GM12878 (cell line): Measurements from ENCODE around the gene EPS8L1. TPM values are rescaled to one million over a fixed set of nuclear protein-coding genes. Genes with fewer than 3 reads are reported as not detected.
A peak's percentile ranks its signal among the peaks of the same experiment; 100 is the strongest.
"Not testable (repeated sequence)": the region's sequence is repeated elsewhere in the genome, so short reads cannot be mapped to it uniquely, and the experiment has no call there.

Source experiments
- ATAC-seq: fragments of 200-7000 bp; cut with Tn5 transposase; 3 replicates; pipeline ENCODE4 v1.9.1; 2020; ENCODE audit warnings: mild to moderate bottlenecking, moderate library complexity
- Bru-seq: library from RNA; stranded (reverse); fragments of 400-500 nt; gene quantifications from one replicate; lab custom pipeline; 2021; lab: Mats Ljungman, UMichigan
- BruChase-seq, 2 experiments: library from RNA; stranded (reverse); fragments of 400-500 nt; gene quantifications; one replicate each; lab custom pipeline; 2021; lab: Mats Ljungman, UMichigan
- BruUV-seq: library from RNA; stranded (reverse); fragments of 400-500 nt; replicated peaks from 2 replicates; lab custom pipeline; 2021; lab: Mats Ljungman, UMichigan
- CTCF ChIA-PET: fragments of 300-600 bp; sonication (Branson Sonifier 250); formaldehyde crosslinking; extraction: SDS; loops from one replicate; lab custom pipeline; 2021; ENCODE audit warnings: inconsistent platforms; lab: Yijun Ruan, JAX
- POLR2A ChIA-PET: fragments of 350-600 bp; formaldehyde crosslinking; extraction: SDS; loops from one replicate; lab custom pipeline; 2021; ENCODE audit warnings: inconsistent platforms; lab: Charles Lee
- RAD21 ChIA-PET: fragments of 300-600 bp; sonication (Branson Sonifier 250); formaldehyde crosslinking; loops from one replicate; lab custom pipeline; 2023; ENCODE audit warnings: antibody characterized with exemption; ENCODE audit not compliant: unreplicated experiment; lab: Charles Lee
- SMC1A ChIA-PET: fragments of 300-600 bp; sonication (Branson Sonifier 250); formaldehyde crosslinking; loops from one replicate; lab custom pipeline; 2023; ENCODE audit not compliant: unreplicated experiment, uncharacterized antibody; lab: Charles Lee
- DNase-seq: peaks from one replicate; pipeline ENCODE4 v3.0.0-alpha.2; 2011; ENCODE audit warnings: low read depth, low spot score
- FAIRE-seq: peaks from 3 replicates; lab custom pipeline; 2011; peaks lifted over from hg19 to GRCh38; lab: Jason Lieb, UNC
- H2AFZ ChIP-seq: 2 replicates; pipeline ENCODE4 v1.6.0; 2011; ENCODE audit warnings: low read depth, low read length, control low read depth; ENCODE audit not compliant: control insufficient read depth
- H3K27ac ChIP-seq: 2 replicates; pipeline ENCODE4 v1.5.1; 2011; ENCODE audit warnings: control low read depth; ENCODE audit not compliant: control insufficient read depth, insufficient read depth
- H3K27me3 ChIP-seq, 2 experiments: replicated peaks in 1 of 2; 2 replicates each; pipeline versions ENCODE4 v1.6.0 to v1.6.1; 2011; ENCODE audit warnings: low read length in 1 of 2; ENCODE audit not compliant: control insufficient read depth in 2 of 2, insufficient read depth in 2 of 2
- H3K36me3 ChIP-seq, 2 experiments: 2 replicates each; pipeline ENCODE4 v1.5.1; 2011; ENCODE audit warnings: low read length in 1 of 2; ENCODE audit not compliant: control insufficient read depth in 2 of 2, insufficient read depth in 2 of 2
- H3K4me1 ChIP-seq: 2 replicates; pipeline ENCODE4 v1.6.1; 2011; ENCODE audit warnings: mild to moderate bottlenecking, low read length, moderate library complexity, mixed read lengths; ENCODE audit not compliant: control insufficient read depth, insufficient read depth
- H3K4me2 ChIP-seq: 2 replicates; pipeline ENCODE4 v1.6.0; 2011; ENCODE audit warnings: control low read depth; ENCODE audit not compliant: control insufficient read depth, insufficient read depth
- H3K4me3 ChIP-seq: fragments of 200-600 bp; sonication (generic); 2 replicates; pipeline ENCODE4 v1.5.1; 2016
- H3K79me2 ChIP-seq: 2 replicates; pipeline ENCODE4 v1.6.0; 2011; ENCODE audit warnings: low read length; ENCODE audit not compliant: control insufficient read depth, insufficient read depth
- H3K9ac ChIP-seq: 2 replicates; pipeline ENCODE4 v1.8.0; 2011; ENCODE audit warnings: low read length, control low read depth, mixed read lengths; ENCODE audit not compliant: control insufficient read depth, insufficient read depth
- H3K9me3 ChIP-seq: replicated peaks from 3 replicates; pipeline ENCODE4 v1.5.1; 2011; ENCODE audit warnings: mild to moderate bottlenecking, low read length; ENCODE audit not compliant: control insufficient read depth, insufficient read depth
- H4K20me1 ChIP-seq: 2 replicates; pipeline ENCODE4 v1.6.0; 2011; ENCODE audit not compliant: control insufficient read depth, insufficient read depth
- BRCA1 ChIP-seq: IDR thresholded peaks from 2 replicates; pipeline ENCODE4 v1.6.1; 2011; ENCODE audit warnings: low read depth, low read length, improper control_type of control experiment
- ELK1 ChIP-seq: IDR thresholded peaks from 2 replicates; pipeline ENCODE4 v1.6.1; 2012; ENCODE audit warnings: low read depth, low read length, improper control_type of control experiment
- LARP7 ChIP-seq: fragments of 450-650 bp; IDR thresholded peaks from 2 replicates; pipeline ENCODE4 v1.6.1; 2017; ENCODE audit warnings: mild to moderate bottlenecking
- POLR2AphosphoS2 ChIP-seq: IDR thresholded peaks from 2 replicates; pipeline ENCODE4 v1.6.1; 2011; ENCODE audit warnings: low read depth, mild to moderate bottlenecking, low read length, improper control_type of control experiment, moderate library complexity
- POU2F2 ChIP-seq: IDR thresholded peaks from 3 replicates; pipeline ENCODE4 v1.6.1; 2011; ENCODE audit warnings: low read depth, mild to moderate bottlenecking, low read length, borderline replicate concordance
- PRDM15 ChIP-seq: fragments of 450-650 bp; formaldehyde crosslinking; IDR thresholded peaks from 2 replicates; pipeline ENCODE4 v1.4.0; 2020; ENCODE audit warnings: mild to moderate bottlenecking, moderate library complexity
- SIX5 ChIP-seq: IDR thresholded peaks from 2 replicates; pipeline ENCODE4 v1.6.1; 2011; ENCODE audit warnings: mild to moderate bottlenecking, low read depth, low read length, moderate library complexity; ENCODE audit not compliant: severe bottlenecking
- ZNF622 ChIP-seq: fragments of 450-650 bp; IDR thresholded peaks from 2 replicates; pipeline ENCODE4 v1.6.1; 2017; ENCODE audit warnings: mild to moderate bottlenecking, inconsistent platforms
- WGBS: methylation state at CpG from one replicate; pipeline ENCODE4 v1.1.6; 2016; ENCODE audit warnings: low lambda C conversion rate; ENCODE audit not compliant: insufficient replicate concordance, insufficient coverage; ENCODE audit errors: missing lambda C conversion rate; 5-methylcytosine and 5-hydroxymethylcytosine counted together
- in situ Hi-C: fragments of 300-500 bp; cut with MboI; formaldehyde crosslinking; loops from 9 replicates; pipeline ENCODE4 v1.14.3; 2018; ENCODE audit warnings: mixed read lengths
- intact Hi-C: fragments of 100-400 bp; cut with micrococcal nuclease; formaldehyde crosslinking; loops from one replicate; pipeline ENCODE4 v1.14.2; 2022; ENCODE audit not compliant: unreplicated experiment
- long read RNA-seq, 2 experiments: library from polyadenylated mRNA; unstranded; transcript quantifications; one replicate each; pipeline ENCODE4 v2.0.0, GENCODE V29; 2019 to 2020
- polyA minus RNA-seq, 3 experiments: library from RNA; depleted of rRNA, polyadenylated mRNA; stranded (reverse); fragments of >200 nt; gene quantifications; 2 replicates each; pipeline ENCODE4 v1.2.3, GENCODE V29; 2011
- polyA plus RNA-seq, 11 experiments: library from polyadenylated mRNA; depleted of rRNA in 4 of 11; unstranded in 6 of 11; stranded (reverse) in 5 of 11; fragments of >200 nt; fragmentation: Nextera tagmentation in 4 of 11; fragmentation: Illumina TruSeq in 1 of 11; extraction: Ambion mirVana in 4 of 11; extraction: Trizol in 1 of 11; gene quantifications; 1 replicate in 1 of 11; 2 replicates in 10 of 11; pipeline versions ENCODE4 v1.2.1 to v1.2.3, GENCODE V29; 2011 to 2016; ENCODE audit warnings: inconsistent platforms in 2 of 11, missing spikeins in 2 of 11, low read depth in 1 of 11
- total RNA-seq, 4 experiments: library from RNA; depleted of rRNA in 3 of 4; stranded (reverse); fragments of >200 nt in 3 of 4; fragmentation: Illumina TruSeq in 1 of 4; extraction: Trizol in 1 of 4; gene quantifications; 2 replicates each; pipeline versions ENCODE4 v1.2.1 to v1.2.3, GENCODE V29; 2013 to 2021

The EPS8L1 gene
- total RNA-seq (2013; cell fraction: nucleolus; rRNA removed): 0.69 and 0.92 TPM in 2 replicates
- total RNA-seq (2014; rRNA removed) (0.68 and 1.4 TPM in 2 replicates), total RNA-seq (2014; rRNA removed; fragmentation: Illumina TruSeq; extraction: Trizol) (0.64 and 0.72 TPM in 2 replicates), total RNA-seq (2021) (1.8 and 2.2 TPM in 2 replicates), polyA plus RNA-seq (2011; rRNA removed) (0.71 and 0.82 TPM in 2 replicates), polyA plus RNA-seq (2014; fragmentation: Illumina TruSeq; extraction: Trizol) (0.72 TPM in 1 of 2 replicates, not detected in the other), polyA plus RNA-seq (2014; fragmentation: Nextera tagmentation; extraction: Ambion mirVana) (not detected), polyA plus RNA-seq (2014; rRNA removed) (1.5 and 1.8 TPM in 2 replicates), polyA plus RNA-seq (2016; fragmentation: Nextera tagmentation; extraction: Ambion mirVana) (1 to 10 TPM; 1.2 to 2.1 TPM), polyA minus RNA-seq (2011; rRNA and poly(A)+ RNA removed) (0.37 and 0.41 TPM in 2 replicates), Bru-seq, nascent RNA (percentile 29 among the genes with signal in this experiment), BruChase-seq, experiment 1, labeled RNA remaining after a 6-hour chase (percentile 32 among the genes with signal in this experiment), BruChase-seq, experiment 2, labeled RNA remaining after a 2-hour chase (percentile 25 among the genes with signal in this experiment)
- not detected for polyA plus RNA-seq (2011; ENCODE audit: low read depth)
- 0.67 and 0.75 TPM in 2 replicates for polyA plus RNA-seq (2011; cell fraction: cytosol; rRNA removed)
- polyA plus RNA-seq (2011; cell fraction: nucleus; rRNA removed): 4.1 and 5.4 TPM in 2 replicates
- 1.4 and 2.3 TPM in 2 replicates for polyA plus RNA-seq (2012)
- not detected in 2 replicates for polyA minus RNA-seq (2011; cell fraction: cytosol; rRNA and poly(A)+ RNA removed)
- polyA minus RNA-seq (2011; cell fraction: nucleus; rRNA and poly(A)+ RNA removed): 0.73 and 1.3 TPM in 2 replicates
- long read RNA-seq, experiment 1, partial matches to known transcripts: 0 of 2 reads
- long read RNA-seq, experiment 1, other reads (novel, unspliced or antisense): 2 of 2 reads
- long read RNA-seq, experiment 2: 0 reads

- no peaks in the 10 kb centered on the region for H3K79me2 ChIP-seq
- TF ChIP-seq ZNF622 (no peak), ELK1 (no peak), PRDM15 (CRISPR knock-in tag) (no peak), POU2F2 (no peak), POLR2AphosphoS2 (no peak), SIX5 (no peak), LARP7 (no peak), BRCA1 (no peak)
- TF ChIP-seq, all 136 proteins: peak for 0
- H3K27me3 ChIP-seq: no peaks in the 10 kb centered on the region
- H3K4me2 ChIP-seq: no peak within 1 kb of the TSS
- in situ Hi-C loops (no loop called here), intact Hi-C loops (no loop called here)
- ATAC-seq: no peak
- no peak for DNase-seq
- SMC1A ChIA-PET: no interaction called here
- RAD21 ChIA-PET: no interaction called here
- no peaks in the 10 kb centered on the region for H3K9me3 ChIP-seq
- no peaks in the 10 kb centered on the region for H4K20me1 ChIP-seq
- BruUV-seq: no TSS peak
- POLR2A ChIA-PET: no interaction called here
- no peaks in the 10 kb centered on the region for H3K4me1 ChIP-seq
- H3K27ac ChIP-seq: no peak within 1 kb of the TSS
- no peaks in the 10 kb centered on the region for H3K36me3 ChIP-seq
- WGBS: 26% methylated on average over 16 of the region's 18 CpGs
- no peak for FAIRE-seq
- H3K4me3 ChIP-seq: no peak within 1 kb of the TSS
- no peak within 1 kb of the TSS for H3K9ac ChIP-seq
- CTCF ChIA-PET: interaction anchor here (1.0 kb wide), 1 partner anchor 13 kb away, joined by 5 read pairs; no protein-coding TSS in a partner anchor
- no peak within 1 kb of the TSS for H2AFZ ChIP-seq
Measured at GRCh38 chr19:55075371-55075998, at the start of gene EPS8L1. Gene EPS8L1, plus strand, starts transcription at chr19:55075869. Its CDS starts 576 bp downstream, at chr19:55076445.

- RAD21 ChIA-PET, H4K20me1 ChIP-seq, in situ Hi-C loops, H3K9me3 ChIP-seq, H3K4me3 ChIP-seq, H3K36me3 ChIP-seq, H3K4me1 ChIP-seq, H2AFZ ChIP-seq, H3K9ac ChIP-seq, CTCF ChIA-PET, H3K27ac ChIP-seq, H3K79me2 ChIP-seq, BruUV-seq, FAIRE-seq, intact Hi-C loops, H3K4me2 ChIP-seq, ATAC-seq, H3K27me3 ChIP-seq, POLR2A ChIA-PET, SMC1A ChIA-PET, DNase-seq: not testable (repeated sequence)
- WGBS: no CpG with 5 or more reads among the region's 12 CpGs
Measured at GRCh38 chr19:55027140-55027471, 48.6 kb upstream of the EPS8L1 start.
